ENCODE results near the gene SLC25A34. TPM values are rescaled to one million over a fixed set of nuclear protein-coding genes. Genes with fewer than 3 reads are reported as not detected.

SLC25A34 gene
- total and polyA plus RNA-seq, 2 of the 13 experiments (the other 11 are each of a cell fraction or from before 2014, with no cell fraction given), result 0.13 to 0.18 TPM

- TF ChIP-seq ZNF407 (CRISPR knock-in tag; IDR thresholded peaks at IDR 0.05; ENCODE audit: not compliant biosample characterization) (no peak), KDM5B (CRISPR knock-in tag; IDR thresholded peaks at IDR 0.05; ENCODE audit: borderline replicate concordance) (0 out of 2 replicates have a peak, but pooled peaks have one; percentile 0), SP140L (CRISPR knock-in tag; IDR thresholded peaks at IDR 0.05; ENCODE audit: borderline replicate concordance) (no peak), SMC3 (IDR thresholded peaks at IDR 0.05; ENCODE audit: low read length) (no peak), BRD4 (CRISPR knock-in tag; IDR thresholded peaks at IDR 0.05) (no peak), ZNF331 (CRISPR knock-in tag; IDR thresholded peaks at IDR 0.05) (0 out of 2 replicates have a peak, but pooled peaks have one; percentile 27), ZNF264 (CRISPR knock-in tag; IDR thresholded peaks at IDR 0.05) (no peak), NCOA1 (CRISPR knock-in tag; IDR thresholded peaks at IDR 0.05) (no peak), ELF3 (CRISPR knock-in tag; IDR thresholded peaks at IDR 0.05) (no peak), ZKSCAN8 (CRISPR knock-in tag; IDR thresholded peaks at IDR 0.05; ENCODE audit: borderline replicate concordance) (no peak), ZNF225 (CRISPR knock-in tag; IDR thresholded peaks at IDR 0.05) (no peak), TRIM22 (IDR thresholded peaks at IDR 0.05) (no peak), ARHGAP35 (CRISPR knock-in tag; IDR thresholded peaks at IDR 0.05; ENCODE audit: borderline replicate concordance) (0 out of 2 replicates have a peak, but pooled peaks have one; percentile 47), CBX1 (IDR thresholded peaks at IDR 0.05; ENCODE audit: low read depth) (no peak), HOXA3 (CRISPR knock-in tag; IDR thresholded peaks at IDR 0.05) (peak; percentile 43; the same call in 1 of the 2 replicates), NR1H2 (CRISPR knock-in tag; IDR thresholded peaks at IDR 0.05; ENCODE audit: borderline replicate concordance, low read depth) (no peak), ZNF687 (CRISPR knock-in tag; IDR thresholded peaks at IDR 0.05) (peak; percentile 81), HNRNPL (IDR thresholded peaks at IDR 0.05; ENCODE audit: low read depth, low read length) (peak; percentile 39; the same call in 1 of the 2 replicates)
Measured at GRCh38 chr1:15734901-15735300, 1.2 kb upstream of the SLC25A34 start (continued).
